WTC11 (cell line): Measurements from ENCODE around the gene VWA7. TPM values are rescaled to one million over a fixed set of nuclear protein-coding genes. Genes with fewer than 3 reads are reported as not detected.

ENCODE experiments used
- ATF1 ChIP-seq: sonication (generic); formaldehyde crosslinking; IDR thresholded peaks from 2 replicates; pipeline ENCODE4 v1.8.1; 2023; ENCODE audit warnings: mild to moderate bottlenecking, moderate library complexity, missing genetic modification reagents
- CREB1 ChIP-seq: sonication (generic); formaldehyde crosslinking; IDR thresholded peaks from 2 replicates; pipeline ENCODE4 v1.8.0; 2023; ENCODE audit warnings: mild to moderate bottlenecking, missing genetic modification reagents
- E2F1 ChIP-seq: sonication (generic); formaldehyde crosslinking; IDR thresholded peaks from 2 replicates; pipeline ENCODE4 v1.8.0; 2022; ENCODE audit warnings: mild to moderate bottlenecking, missing genetic modification reagents
- ERG ChIP-seq: fragments of 250-450 bp; sonication (Bioruptor Pico); IDR thresholded peaks from 2 replicates; pipeline ENCODE4 v1.8.0; 2021; ENCODE audit warnings: mild to moderate bottlenecking
- ETV6 ChIP-seq: sonication (generic); formaldehyde crosslinking; IDR thresholded peaks from 2 replicates; pipeline ENCODE4 v1.8.1; 2022; ENCODE audit warnings: mild to moderate bottlenecking, missing genetic modification reagents
- GRHL2 ChIP-seq: fragments of 250-450 bp; sonication (Bioruptor Pico); IDR thresholded peaks from 2 replicates; pipeline ENCODE4 v1.8.0; 2022; ENCODE audit warnings: mild to moderate bottlenecking, moderate library complexity; ENCODE audit not compliant: insufficient replicate concordance, severe bottlenecking
- JAZF1 ChIP-seq: fragments of 250-450 bp; sonication (Bioruptor Pico); IDR thresholded peaks from 2 replicates; pipeline ENCODE4 v1.9.0; 2021; ENCODE audit warnings: moderate library complexity, mild to moderate bottlenecking, inconsistent platforms
- MAX ChIP-seq: sonication (generic); formaldehyde crosslinking; IDR thresholded peaks from 2 replicates; pipeline ENCODE4 v1.8.0; 2022; ENCODE audit warnings: mild to moderate bottlenecking, missing genetic modification reagents
- MLX ChIP-seq: sonication (generic); formaldehyde crosslinking; IDR thresholded peaks from 2 replicates; pipeline ENCODE4 v1.8.1; 2023; ENCODE audit warnings: mild to moderate bottlenecking, missing genetic modification reagents, moderate library complexity
- TEAD1 ChIP-seq: sonication (generic); formaldehyde crosslinking; IDR thresholded peaks from 2 replicates; pipeline ENCODE4 v1.8.0; 2022; ENCODE audit warnings: mild to moderate bottlenecking, missing genetic modification reagents
- ZMAT4 ChIP-seq: fragments of 250-450 bp; sonication (Bioruptor Pico); IDR thresholded peaks from 2 replicates; pipeline ENCODE4 v1.9.0; 2021; ENCODE audit warnings: mild to moderate bottlenecking
- ZNF396 ChIP-seq: fragments of 250-450 bp; sonication (Bioruptor Pico); IDR thresholded peaks from 2 replicates; pipeline ENCODE4 v1.8.0; 2021; ENCODE audit warnings: mild to moderate bottlenecking, moderate library complexity, borderline replicate concordance
- ZNF423 ChIP-seq: fragments of 250-450 bp; sonication (Bioruptor Pico); IDR thresholded peaks from 2 replicates; pipeline ENCODE4 v2.1.2; 2022; ENCODE audit warnings: mild to moderate bottlenecking, moderate library complexity
- total RNA-seq: library from RNA; stranded (reverse); gene quantifications from 3 replicates; pipeline ENCODE4 v1.2.3, GENCODE V29; 2021
- TF ChIP-seq, protein P1 (sequence below): sonication (generic); formaldehyde crosslinking; IDR thresholded peaks from 2 replicates; pipeline ENCODE4 v1.8.0; 2022; ENCODE audit warnings: mild to moderate bottlenecking, missing genetic modification reagents
- TF ChIP-seq, protein P2 (sequence below): sonication (generic); formaldehyde crosslinking; IDR thresholded peaks from 2 replicates; pipeline ENCODE4 v1.8.0; 2023; ENCODE audit warnings: mild to moderate bottlenecking, missing genetic modification reagents
- TF ChIP-seq, protein P3 (sequence below): sonication (generic); formaldehyde crosslinking; IDR thresholded peaks from 2 replicates; pipeline ENCODE4 v1.8.0; 2023; ENCODE audit warnings: missing genetic modification reagents, mild to moderate bottlenecking, borderline replicate concordance

The VWA7 gene
- total RNA-seq, 1 experiment from 2014 or later = 1.8 TPM

DNA sequence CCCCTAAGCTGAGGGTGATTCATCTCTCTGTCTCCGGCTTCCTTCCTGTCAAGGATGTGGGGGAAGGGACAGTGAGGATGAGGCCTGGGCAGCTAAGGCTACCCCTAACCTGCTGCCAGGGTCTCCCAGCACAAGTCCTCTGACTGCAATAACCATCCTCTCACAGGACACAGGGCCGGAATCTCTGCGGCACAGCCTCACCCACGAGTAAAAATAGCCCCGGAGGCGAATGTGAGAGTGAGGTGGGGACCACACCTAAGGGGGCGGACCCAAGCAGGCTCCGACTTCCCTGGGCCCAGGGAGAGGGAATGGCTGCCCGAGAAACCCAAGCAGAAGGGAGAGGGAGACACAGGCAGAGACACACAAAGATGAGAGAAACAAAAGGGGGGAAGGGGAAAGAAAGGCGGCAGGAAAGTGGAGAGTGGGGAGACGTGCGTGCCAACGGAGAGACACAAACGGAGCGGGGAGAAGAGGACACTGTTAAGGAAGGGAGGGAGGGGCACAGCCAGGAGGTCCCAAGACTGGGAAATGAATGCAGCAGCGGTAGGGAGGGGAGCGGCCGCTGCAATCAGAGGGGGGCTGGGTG lies 42.2 kb downstream of the VWA7 start (continued):
- TF ChIP-seq, protein P1, sequence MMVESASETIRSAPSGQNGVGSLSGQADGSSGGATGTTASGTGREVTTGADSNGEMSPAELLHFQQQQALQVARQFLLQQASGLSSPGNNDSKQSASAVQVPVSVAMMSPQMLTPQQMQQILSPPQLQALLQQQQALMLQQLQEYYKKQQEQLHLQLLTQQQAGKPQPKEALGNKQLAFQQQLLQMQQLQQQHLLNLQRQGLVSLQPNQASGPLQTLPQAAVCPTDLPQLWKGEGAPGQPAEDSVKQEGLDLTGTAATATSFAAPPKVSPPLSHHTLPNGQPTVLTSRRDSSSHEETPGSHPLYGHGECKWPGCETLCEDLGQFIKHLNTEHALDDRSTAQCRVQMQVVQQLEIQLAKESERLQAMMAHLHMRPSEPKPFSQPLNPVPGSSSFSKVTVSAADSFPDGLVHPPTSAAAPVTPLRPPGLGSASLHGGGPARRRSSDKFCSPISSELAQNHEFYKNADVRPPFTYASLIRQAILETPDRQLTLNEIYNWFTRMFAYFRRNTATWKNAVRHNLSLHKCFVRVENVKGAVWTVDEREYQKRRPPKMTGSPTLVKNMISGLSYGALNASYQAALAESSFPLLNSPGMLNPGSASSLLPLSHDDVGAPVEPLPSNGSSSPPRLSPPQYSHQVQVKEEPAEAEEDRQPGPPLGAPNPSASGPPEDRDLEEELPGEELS (CRISPR knock-in tag) = no peak
- TF ChIP-seq MLX = no peak
- no peak for TF ChIP-seq GRHL2 (CRISPR knock-in tag)
- no peak for TF ChIP-seq CREB1
- TF ChIP-seq ETV6 (CRISPR knock-in tag) = no peak
- TF ChIP-seq E2F1 (CRISPR knock-in tag) = no peak
- TF ChIP-seq JAZF1 (CRISPR knock-in tag) = no peak
- no peak for TF ChIP-seq ZNF423 (CRISPR knock-in tag)
- TF ChIP-seq, protein P2, sequence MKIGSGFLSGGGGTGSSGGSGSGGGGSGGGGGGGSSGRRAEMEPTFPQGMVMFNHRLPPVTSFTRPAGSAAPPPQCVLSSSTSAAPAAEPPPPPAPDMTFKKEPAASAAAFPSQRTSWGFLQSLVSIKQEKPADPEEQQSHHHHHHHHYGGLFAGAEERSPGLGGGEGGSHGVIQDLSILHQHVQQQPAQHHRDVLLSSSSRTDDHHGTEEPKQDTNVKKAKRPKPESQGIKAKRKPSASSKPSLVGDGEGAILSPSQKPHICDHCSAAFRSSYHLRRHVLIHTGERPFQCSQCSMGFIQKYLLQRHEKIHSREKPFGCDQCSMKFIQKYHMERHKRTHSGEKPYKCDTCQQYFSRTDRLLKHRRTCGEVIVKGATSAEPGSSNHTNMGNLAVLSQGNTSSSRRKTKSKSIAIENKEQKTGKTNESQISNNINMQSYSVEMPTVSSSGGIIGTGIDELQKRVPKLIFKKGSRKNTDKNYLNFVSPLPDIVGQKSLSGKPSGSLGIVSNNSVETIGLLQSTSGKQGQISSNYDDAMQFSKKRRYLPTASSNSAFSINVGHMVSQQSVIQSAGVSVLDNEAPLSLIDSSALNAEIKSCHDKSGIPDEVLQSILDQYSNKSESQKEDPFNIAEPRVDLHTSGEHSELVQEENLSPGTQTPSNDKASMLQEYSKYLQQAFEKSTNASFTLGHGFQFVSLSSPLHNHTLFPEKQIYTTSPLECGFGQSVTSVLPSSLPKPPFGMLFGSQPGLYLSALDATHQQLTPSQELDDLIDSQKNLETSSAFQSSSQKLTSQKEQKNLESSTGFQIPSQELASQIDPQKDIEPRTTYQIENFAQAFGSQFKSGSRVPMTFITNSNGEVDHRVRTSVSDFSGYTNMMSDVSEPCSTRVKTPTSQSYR (CRISPR knock-in tag) = peak; percentile 94; the same call in 1 of the 2 replicates
- TF ChIP-seq ATF1 (CRISPR knock-in tag) = no peak
- TF ChIP-seq ERG (CRISPR knock-in tag) = no peak
- no peak for TF ChIP-seq MAX (CRISPR knock-in tag)
- TF ChIP-seq, protein P3, sequence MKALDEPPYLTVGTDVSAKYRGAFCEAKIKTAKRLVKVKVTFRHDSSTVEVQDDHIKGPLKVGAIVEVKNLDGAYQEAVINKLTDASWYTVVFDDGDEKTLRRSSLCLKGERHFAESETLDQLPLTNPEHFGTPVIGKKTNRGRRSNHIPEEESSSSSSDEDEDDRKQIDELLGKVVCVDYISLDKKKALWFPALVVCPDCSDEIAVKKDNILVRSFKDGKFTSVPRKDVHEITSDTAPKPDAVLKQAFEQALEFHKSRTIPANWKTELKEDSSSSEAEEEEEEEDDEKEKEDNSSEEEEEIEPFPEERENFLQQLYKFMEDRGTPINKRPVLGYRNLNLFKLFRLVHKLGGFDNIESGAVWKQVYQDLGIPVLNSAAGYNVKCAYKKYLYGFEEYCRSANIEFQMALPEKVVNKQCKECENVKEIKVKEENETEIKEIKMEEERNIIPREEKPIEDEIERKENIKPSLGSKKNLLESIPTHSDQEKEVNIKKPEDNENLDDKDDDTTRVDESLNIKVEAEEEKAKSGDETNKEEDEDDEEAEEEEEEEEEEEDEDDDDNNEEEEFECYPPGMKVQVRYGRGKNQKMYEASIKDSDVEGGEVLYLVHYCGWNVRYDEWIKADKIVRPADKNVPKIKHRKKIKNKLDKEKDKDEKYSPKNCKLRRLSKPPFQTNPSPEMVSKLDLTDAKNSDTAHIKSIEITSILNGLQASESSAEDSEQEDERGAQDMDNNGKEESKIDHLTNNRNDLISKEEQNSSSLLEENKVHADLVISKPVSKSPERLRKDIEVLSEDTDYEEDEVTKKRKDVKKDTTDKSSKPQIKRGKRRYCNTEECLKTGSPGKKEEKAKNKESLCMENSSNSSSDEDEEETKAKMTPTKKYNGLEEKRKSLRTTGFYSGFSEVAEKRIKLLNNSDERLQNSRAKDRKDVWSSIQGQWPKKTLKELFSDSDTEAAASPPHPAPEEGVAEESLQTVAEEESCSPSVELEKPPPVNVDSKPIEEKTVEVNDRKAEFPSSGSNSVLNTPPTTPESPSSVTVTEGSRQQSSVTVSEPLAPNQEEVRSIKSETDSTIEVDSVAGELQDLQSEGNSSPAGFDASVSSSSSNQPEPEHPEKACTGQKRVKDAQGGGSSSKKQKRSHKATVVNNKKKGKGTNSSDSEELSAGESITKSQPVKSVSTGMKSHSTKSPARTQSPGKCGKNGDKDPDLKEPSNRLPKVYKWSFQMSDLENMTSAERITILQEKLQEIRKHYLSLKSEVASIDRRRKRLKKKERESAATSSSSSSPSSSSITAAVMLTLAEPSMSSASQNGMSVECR (CRISPR knock-in tag) = peak; percentile 59; the same call in 1 of the 2 replicates
- TF ChIP-seq TEAD1 (CRISPR knock-in tag) = no peak
- no peak for TF ChIP-seq ZNF396
- no peak for TF ChIP-seq ZMAT4 (CRISPR knock-in tag)
